ENCODE measurements around the gene AHDC1. TPM values are rescaled to one million over a fixed set of nuclear protein-coding genes. Genes with fewer than 3 reads are reported as not detected.

AHDC1 gene
- total RNA-seq, 4 donors from 2014 or later = 14.7 to 54.3 (median 35.4) TPM

DNA sequence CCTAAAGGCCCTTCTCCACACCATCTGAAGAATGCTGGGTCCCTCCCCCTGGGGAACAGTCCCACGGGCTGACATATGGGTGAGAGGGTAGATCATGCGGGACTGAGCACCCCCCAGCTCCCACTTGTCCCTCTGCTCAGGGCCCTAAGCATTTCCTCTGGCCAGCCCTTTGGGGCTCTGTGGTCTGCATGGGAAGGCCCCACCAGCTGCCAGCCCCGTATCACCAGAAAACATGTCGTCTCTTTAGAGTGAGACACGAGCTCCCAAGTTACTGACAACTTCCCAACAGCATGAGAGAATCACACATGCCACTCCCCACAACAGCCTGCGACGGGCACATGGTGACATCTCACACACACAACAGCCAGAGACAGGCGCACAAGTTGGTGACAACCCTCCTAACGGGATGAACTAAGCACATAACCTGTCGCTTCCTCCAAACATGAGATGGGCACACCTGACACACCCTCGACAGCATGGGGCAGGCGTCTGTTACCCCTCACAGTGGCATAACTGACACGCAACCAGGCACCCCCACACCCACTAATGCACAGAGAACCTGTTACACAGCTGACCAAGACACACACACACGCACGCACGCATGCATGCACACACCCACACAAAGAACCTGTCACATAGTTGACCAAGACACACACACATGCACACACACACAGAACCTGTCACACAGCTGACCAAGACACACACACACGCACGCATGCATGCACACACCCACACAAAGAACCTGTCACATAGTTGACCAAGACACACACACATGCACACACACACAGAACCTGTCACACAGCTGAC, 41.2 kb downstream of the AHDC1 start:
- Histone ChIP-seq H3K4me3 (peak overlapping the region in 1 of 4 donors; percentile 13), H3K9me3 (no peaks in the 10 kb centered on the region), H3K27ac (replicated peaks in 1 of 4) (peak overlapping the region; percentile 93 to 98 (median 97)), H3K27me3 (no peaks in the 10 kb centered on the region), H3K4me1 (peaks cover 91 to 99% (median 97%) of the 10 kb centered on the region in 4 donors), H3K36me3 (peaks cover 6 to 13% (median 11%) of the 10 kb centered on the region in 4 donors)
- no peak for DNase-seq (ENCODE audit: extremely low spot score)
- 58% methylated on average over 13 of the region's 18 CpGs for WGBS
- TF ChIP-seq POLR2A (IDR thresholded peaks at IDR 0.05; ENCODE audit: low read depth) (no peak), EP300 (IDR thresholded peaks at IDR 0.05) (no peak), POLR2AphosphoS5 (IDR thresholded peaks at IDR 0.05) (no peak)
- TF ChIP-seq, protein P1, sequence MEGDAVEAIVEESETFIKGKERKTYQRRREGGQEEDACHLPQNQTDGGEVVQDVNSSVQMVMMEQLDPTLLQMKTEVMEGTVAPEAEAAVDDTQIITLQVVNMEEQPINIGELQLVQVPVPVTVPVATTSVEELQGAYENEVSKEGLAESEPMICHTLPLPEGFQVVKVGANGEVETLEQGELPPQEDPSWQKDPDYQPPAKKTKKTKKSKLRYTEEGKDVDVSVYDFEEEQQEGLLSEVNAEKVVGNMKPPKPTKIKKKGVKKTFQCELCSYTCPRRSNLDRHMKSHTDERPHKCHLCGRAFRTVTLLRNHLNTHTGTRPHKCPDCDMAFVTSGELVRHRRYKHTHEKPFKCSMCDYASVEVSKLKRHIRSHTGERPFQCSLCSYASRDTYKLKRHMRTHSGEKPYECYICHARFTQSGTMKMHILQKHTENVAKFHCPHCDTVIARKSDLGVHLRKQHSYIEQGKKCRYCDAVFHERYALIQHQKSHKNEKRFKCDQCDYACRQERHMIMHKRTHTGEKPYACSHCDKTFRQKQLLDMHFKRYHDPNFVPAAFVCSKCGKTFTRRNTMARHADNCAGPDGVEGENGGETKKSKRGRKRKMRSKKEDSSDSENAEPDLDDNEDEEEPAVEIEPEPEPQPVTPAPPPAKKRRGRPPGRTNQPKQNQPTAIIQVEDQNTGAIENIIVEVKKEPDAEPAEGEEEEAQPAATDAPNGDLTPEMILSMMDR (IDR thresholded peaks at IDR 0.05) = no peak
- intact Hi-C loops (cut with DNase I) = no loop called here

DNA sequence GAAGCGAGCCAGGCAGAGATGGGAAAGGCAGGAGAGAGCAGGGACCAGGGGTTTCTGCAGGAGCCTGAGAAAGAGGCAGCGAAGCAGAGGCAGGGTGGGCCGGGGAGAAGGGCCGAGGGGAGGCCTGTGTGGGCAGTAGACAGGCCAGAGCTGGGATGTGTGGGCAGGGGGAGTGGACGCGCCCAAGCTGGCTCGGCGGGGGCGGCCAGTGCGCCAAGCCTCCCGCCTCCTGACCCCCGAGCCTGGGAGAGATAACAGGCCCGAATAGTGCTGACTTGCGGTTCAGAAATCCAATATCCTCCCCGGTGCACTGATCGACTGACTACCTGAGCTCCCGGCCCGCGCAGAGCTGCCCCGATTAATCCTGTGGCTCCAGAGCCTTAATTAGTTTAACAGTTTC, 41.9 kb downstream of the AHDC1 start:
- peak overlapping the region; percentile 7 to 31 (median 18) for H3K4me3 ChIP-seq
- DNase-seq (ENCODE audit: extremely low spot score) = no peak

DNA sequence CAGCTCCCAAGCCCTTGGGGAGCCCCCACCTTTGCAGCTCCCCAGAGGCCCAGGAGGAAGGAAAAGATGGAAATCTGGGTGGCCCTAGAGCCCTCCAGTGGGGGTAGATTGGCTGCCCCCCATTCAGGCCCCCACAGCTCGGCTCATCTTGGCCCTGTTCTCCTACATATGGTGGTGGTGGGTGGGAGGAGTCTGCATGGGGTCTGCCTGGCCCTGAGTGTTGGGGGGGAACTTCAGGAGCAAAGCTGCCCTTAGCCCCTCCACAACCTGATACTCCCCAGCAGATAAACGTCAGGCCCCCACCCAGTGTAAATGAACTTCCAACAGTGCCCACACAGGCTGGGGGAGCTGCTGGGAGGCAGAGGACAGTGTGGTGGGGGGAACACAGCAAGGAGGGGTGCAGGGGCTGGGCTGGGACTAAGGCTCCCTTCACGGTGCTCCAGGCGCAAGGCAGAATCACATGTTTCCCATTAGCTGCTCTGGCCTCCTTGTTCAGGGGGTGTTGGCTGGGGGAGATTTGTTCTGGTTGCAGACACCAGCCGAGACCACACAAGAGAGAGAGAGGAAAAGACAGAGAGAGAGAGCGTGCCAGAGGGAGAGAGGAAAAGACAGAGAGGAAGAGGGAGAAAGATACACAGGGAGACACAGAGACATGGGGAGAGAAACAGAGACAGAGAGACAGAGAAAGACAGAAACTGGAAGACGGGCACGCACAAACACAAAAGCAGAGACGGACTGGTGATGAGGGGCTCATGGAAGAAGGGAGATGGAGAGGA, 42.6 kb downstream of the AHDC1 start:
- Histone ChIP-seq H3K4me1 (peaks cover 91 to 99% (median 97%) of the 10 kb centered on the region in 4 donors), H3K4me3 (peak overlapping the region; percentile 7 to 31 (median 18)), H3K27ac (replicated peaks in 1 of 4) (peak overlapping the region; percentile 79 to 98 (median 94)), H3K36me3 (peaks cover 6 to 14% (median 12%) of the 10 kb centered on the region in 4 donors), H3K9me3 (no peaks in the 10 kb centered on the region), H3K27me3 (no peaks in the 10 kb centered on the region)
- TF ChIP-seq POLR2A (IDR thresholded peaks at IDR 0.05; ENCODE audit: low read depth) (no peak), EP300 (IDR thresholded peaks at IDR 0.05) (no peak), POLR2AphosphoS5 (IDR thresholded peaks at IDR 0.05) (no peak)
- TF ChIP-seq, protein P1 (IDR thresholded peaks at IDR 0.05) = no peak
- 22% methylated on average over 8 of the region's 9 CpGs for WGBS
- DNase-seq (ENCODE audit: extremely low spot score) = no peak
- intact Hi-C loops (cut with DNase I) = no loop called here

More for the DNA sequence above, 41.9 kb downstream of the AHDC1 start:
- Histone ChIP-seq H3K4me1 (peaks cover 91 to 99% (median 97%) of the 10 kb centered on the region in 4 donors), H3K9me3 (no peaks in the 10 kb centered on the region), H3K36me3 (peaks cover 6 to 14% (median 12%) of the 10 kb centered on the region in 4 donors), H3K27ac (replicated peaks in 1 of 4) (peak overlapping the region; percentile 79 to 98 (median 94)), H3K27me3 (no peaks in the 10 kb centered on the region)
- TF ChIP-seq, protein P1 (IDR thresholded peaks at IDR 0.05) = no peak
- TF ChIP-seq POLR2AphosphoS5 (IDR thresholded peaks at IDR 0.05) = no peak
- TF ChIP-seq EP300 (IDR thresholded peaks at IDR 0.05) = no peak
- TF ChIP-seq POLR2A (IDR thresholded peaks at IDR 0.05; ENCODE audit: low read depth) = no peak
- WGBS = 41% methylated on average over 17 of the region's 20 CpGs
- intact Hi-C loops (cut with DNase I) = no loop called here

DNA sequence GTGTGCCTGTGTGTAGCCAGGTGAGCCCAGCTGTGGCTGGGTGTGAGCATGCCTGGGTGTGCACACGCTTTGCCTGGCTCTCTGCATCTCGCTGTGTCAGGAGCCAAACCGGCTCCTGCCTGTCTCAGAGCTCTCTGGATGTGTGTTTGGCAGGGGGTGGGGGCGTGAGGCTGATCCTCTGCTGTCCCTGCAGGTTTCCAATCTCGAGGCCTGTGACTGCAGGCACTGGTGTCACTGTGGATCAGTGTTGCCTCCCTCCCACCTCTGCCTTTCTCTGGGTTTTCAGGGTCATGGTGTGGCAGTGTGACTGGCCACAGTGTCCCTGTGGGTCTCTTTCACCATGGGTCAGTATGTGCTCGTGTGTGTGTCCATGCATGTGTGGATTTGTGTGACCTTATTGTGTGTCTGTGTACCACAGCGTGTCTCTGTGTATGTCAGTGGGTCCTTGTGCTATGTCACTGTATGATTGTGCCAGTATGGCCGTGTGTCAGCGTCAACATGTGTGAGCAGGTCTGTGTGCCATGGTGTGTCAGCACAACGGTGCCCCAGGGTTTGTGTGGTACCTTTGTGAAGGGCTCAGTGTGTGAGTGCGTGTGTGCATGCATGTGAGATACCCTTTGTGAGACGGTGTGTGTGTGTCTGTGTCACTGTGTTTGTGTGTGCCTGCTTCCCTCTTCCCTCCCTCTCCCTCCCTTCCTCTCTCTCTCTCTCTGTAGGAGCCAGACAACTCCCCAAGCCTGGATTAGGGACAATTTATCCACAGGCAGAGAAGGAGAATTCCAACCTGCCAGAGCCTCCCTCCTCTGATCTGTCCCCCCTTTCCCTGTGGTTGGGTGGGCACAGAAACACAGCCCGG, 43.4 kb downstream of the AHDC1 start:
- 35% methylated on average over 6 of the region's 13 CpGs for WGBS
- peaks cover 91 to 99% (median 97%) of the 10 kb centered on the region in 4 donors for H3K4me1 ChIP-seq
- no peaks in the 10 kb centered on the region for H3K9me3 ChIP-seq
- H3K27me3 ChIP-seq = no peaks in the 10 kb centered on the region
- H3K36me3 ChIP-seq = peaks cover 6 to 14% (median 12%) of the 10 kb centered on the region in 4 donors
- no peak for DNase-seq (ENCODE audit: extremely low spot score)
- no peak for TF ChIP-seq POLR2A (IDR thresholded peaks at IDR 0.05; ENCODE audit: low read depth)
- TF ChIP-seq POLR2AphosphoS5 (IDR thresholded peaks at IDR 0.05) = peak in 1 of 2 donors; percentile 25
- no peak for TF ChIP-seq EP300 (IDR thresholded peaks at IDR 0.05)
- TF ChIP-seq, protein P1 (IDR thresholded peaks at IDR 0.05) = no peak
- no peak overlapping the region for H3K4me3 ChIP-seq
- peak overlapping the region; percentile 79 to 98 (median 94) for H3K27ac ChIP-seq (replicated peaks in 1 of 4)
- intact Hi-C loops (cut with DNase I) = no loop called here

Measured in esophagus muscularis mucosa (tissue), 4 donors.